Mesothelial cell of epicardium (in vitro differentiated cells): Measurements from ENCODE around the gene PKNOX2. TPM values are rescaled to one million over a fixed set of nuclear protein-coding genes. Genes with fewer than 3 reads are reported as not detected.
A peak's percentile ranks its signal among the peaks of the same experiment; 100 is the strongest.

Experiments
- DNase-seq, 2 experiments: peaks; one replicate each; pipeline ENCODE4 v3.0.0; 2021; ENCODE audit warnings: low spot score in 2 of 2; ENCODE audit not compliant: unreplicated experiment in 2 of 2
- H3K27ac Mint-ChIP-seq: 2 replicates; pipeline ENCODE4 v1.8.0; 2021; ENCODE audit warnings: mixed read lengths
- H3K27me3 Mint-ChIP-seq: 2 replicates; pipeline ENCODE4 v1.8.0; 2021; ENCODE audit warnings: low read depth, mixed read lengths
- H3K36me3 Mint-ChIP-seq: 2 replicates; pipeline ENCODE4 v1.8.0; 2021; ENCODE audit warnings: mixed read lengths
- H3K4me1 Mint-ChIP-seq: 2 replicates; pipeline ENCODE4 v1.8.0; 2021; ENCODE audit warnings: mixed read lengths
- H3K4me3 Mint-ChIP-seq: 2 replicates; pipeline ENCODE4 v1.8.0; 2021; ENCODE audit warnings: mild to moderate bottlenecking, moderate library complexity, mixed read lengths
- H3K9me3 Mint-ChIP-seq: 2 replicates; pipeline ENCODE4 v1.8.0; 2021; ENCODE audit warnings: mixed read lengths
- CTCF ChIP-seq: fragments of 200-600 bp; sonication (generic); IDR thresholded peaks from one replicate; pipeline ENCODE4 v1.5.0; 2021; ENCODE audit warnings: antibody characterized with exemption; ENCODE audit not compliant: unreplicated experiment
- total RNA-seq: library from RNA; stranded (reverse); gene quantifications from 3 replicates; pipeline ENCODE4 v1.2.1, GENCODE V29; 2021

PKNOX2 gene
- total RNA-seq, 1 donor from 2014 or later: 22.2 TPM

- TF ChIP-seq CTCF: no peak
- Mint-ChIP-seq H3K9me3 (no peaks in the 10 kb centered on the region), H3K4me1 (peaks cover 33% of the 10 kb centered on the region), H3K4me3 (no peak overlapping the region), H3K27me3 (peaks cover 4% of the 10 kb centered on the region), H3K36me3 (no peaks in the 10 kb centered on the region), H3K27ac (no peak overlapping the region)
- no peak for DNase-seq
Observed at GRCh38 chr11:125299061-125299615, 134.6 kb downstream of the PKNOX2 start.

GRCh38 chr11:125299821-125300220, 135.3 kb downstream of the PKNOX2 start:
- peaks cover 2% of the 10 kb centered on the region for H3K27me3 Mint-ChIP-seq
- no peaks in the 10 kb centered on the region for H3K9me3 Mint-ChIP-seq
- H3K27ac Mint-ChIP-seq: no peak overlapping the region
- no peak for DNase-seq
- peaks cover 40% of the 10 kb centered on the region for H3K4me1 Mint-ChIP-seq
- no peak for TF ChIP-seq CTCF
- H3K4me3 Mint-ChIP-seq: no peak overlapping the region
- H3K36me3 Mint-ChIP-seq: no peaks in the 10 kb centered on the region

GRCh38 chr11:125300791-125301218, 136.3 kb downstream of the PKNOX2 start:
- Mint-ChIP-seq H3K4me1 (peaks cover 45% of the 10 kb centered on the region), H3K27me3 (peaks cover 2% of the 10 kb centered on the region), H3K27ac (no peak overlapping the region), H3K4me3 (no peak overlapping the region), H3K9me3 (no peaks in the 10 kb centered on the region), H3K36me3 (no peaks in the 10 kb centered on the region)
- TF ChIP-seq CTCF: no peak
- no peak for DNase-seq

GRCh38 chr11:125301346-125301745, 136.8 kb downstream of the PKNOX2 start:
- Mint-ChIP-seq H3K36me3 (no peaks in the 10 kb centered on the region), H3K4me3 (no peak overlapping the region), H3K27me3 (peaks cover 2% of the 10 kb centered on the region), H3K9me3 (no peaks in the 10 kb centered on the region), H3K27ac (peak overlapping the region; percentile 48), H3K4me1 (peaks cover 44% of the 10 kb centered on the region)
- TF ChIP-seq CTCF: no peak
- DNase-seq: no peak

- Mint-ChIP-seq H3K27me3 (peaks cover 2% of the 10 kb centered on the region), H3K4me1 (peaks cover 58% of the 10 kb centered on the region), H3K9me3 (no peaks in the 10 kb centered on the region), H3K36me3 (no peaks in the 10 kb centered on the region), H3K27ac (no peak overlapping the region), H3K4me3 (no peak overlapping the region)
- no peak for DNase-seq
- no peak for TF ChIP-seq CTCF
Observed at GRCh38 chr11:125303186-125303585, 138.6 kb downstream of the PKNOX2 start.

- Mint-ChIP-seq H3K27me3 (no peaks in the 10 kb centered on the region), H3K4me3 (no peak overlapping the region), H3K9me3 (no peaks in the 10 kb centered on the region), H3K36me3 (no peaks in the 10 kb centered on the region), H3K4me1 (peaks cover 63% of the 10 kb centered on the region), H3K27ac (peak overlapping the region; percentile 87)
- no peak for TF ChIP-seq CTCF
- DNase-seq: no peak
Observed at GRCh38 chr11:125303694-125304093, 139.1 kb downstream of the PKNOX2 start.
